ENCODE measurements around the gene PDE4D.

DNA sequence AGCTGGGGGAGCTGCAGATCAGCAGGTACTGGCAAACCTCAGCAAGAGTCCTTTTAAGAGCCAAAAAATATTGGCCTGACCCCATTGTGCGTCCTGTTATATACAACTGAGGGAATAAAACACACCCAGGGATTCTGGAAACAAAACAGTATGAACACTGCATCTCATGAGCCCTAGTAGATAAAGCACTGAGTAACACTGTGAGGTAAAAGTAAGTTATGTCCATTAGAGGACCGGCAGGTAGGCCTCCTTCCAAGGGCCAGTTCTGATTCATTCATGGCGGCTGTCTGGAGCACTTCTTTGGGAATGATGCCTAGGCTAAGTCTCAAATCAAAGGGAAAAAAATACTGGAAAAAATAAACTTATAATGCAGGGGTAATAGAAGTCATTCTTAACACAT is 64.9 kb downstream of the PDE4D start:
- TF ChIP-seq, protein P1, sequence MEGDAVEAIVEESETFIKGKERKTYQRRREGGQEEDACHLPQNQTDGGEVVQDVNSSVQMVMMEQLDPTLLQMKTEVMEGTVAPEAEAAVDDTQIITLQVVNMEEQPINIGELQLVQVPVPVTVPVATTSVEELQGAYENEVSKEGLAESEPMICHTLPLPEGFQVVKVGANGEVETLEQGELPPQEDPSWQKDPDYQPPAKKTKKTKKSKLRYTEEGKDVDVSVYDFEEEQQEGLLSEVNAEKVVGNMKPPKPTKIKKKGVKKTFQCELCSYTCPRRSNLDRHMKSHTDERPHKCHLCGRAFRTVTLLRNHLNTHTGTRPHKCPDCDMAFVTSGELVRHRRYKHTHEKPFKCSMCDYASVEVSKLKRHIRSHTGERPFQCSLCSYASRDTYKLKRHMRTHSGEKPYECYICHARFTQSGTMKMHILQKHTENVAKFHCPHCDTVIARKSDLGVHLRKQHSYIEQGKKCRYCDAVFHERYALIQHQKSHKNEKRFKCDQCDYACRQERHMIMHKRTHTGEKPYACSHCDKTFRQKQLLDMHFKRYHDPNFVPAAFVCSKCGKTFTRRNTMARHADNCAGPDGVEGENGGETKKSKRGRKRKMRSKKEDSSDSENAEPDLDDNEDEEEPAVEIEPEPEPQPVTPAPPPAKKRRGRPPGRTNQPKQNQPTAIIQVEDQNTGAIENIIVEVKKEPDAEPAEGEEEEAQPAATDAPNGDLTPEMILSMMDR (IDR thresholded peaks at IDR 0.05) = no peak
- TF ChIP-seq POLR2A (IDR thresholded peaks at IDR 0.05) = no peak
